AG08395 (cell line): Measurements from ENCODE around the gene PYURF.

Source experiments
- DNase-seq: peaks from one replicate; pipeline ENCODE4 v3.0.0; 2012; ENCODE audit warnings: mixed read lengths, low spot score

Gene PYURF

GRCh38 chr4:88511236-88511635 is 12.3 kb downstream of the PYURF start:
- no peak for DNase-seq

- no peak for DNase-seq
Observed at GRCh38 chr4:88503344-88503743, 20.2 kb downstream of the PYURF start.

GRCh38 chr4:88497859-88498409 is 25.6 kb downstream of the PYURF start:
- DNase-seq, result no peak

- DNase-seq, result no peak
Observed at GRCh38 chr4:88489100-88489761, 34.3 kb downstream of the PYURF start.

GRCh38 chr4:88481537-88481936 is 42.0 kb downstream of the PYURF start:
- DNase-seq, result no peak

- DNase-seq, result no peak
Observed at GRCh38 chr4:88478247-88478646, 45.3 kb downstream of the PYURF start.

- no peak for DNase-seq
Observed at GRCh38 chr4:88477229-88477860, 46.2 kb downstream of the PYURF start.
